ENCODE results near the gene TPPP2. TPM values are rescaled to one million over a fixed set of nuclear protein-coding genes. Genes with fewer than 3 reads are reported as not detected.
"Not testable (repeated sequence)": the region's sequence is repeated elsewhere in the genome, so short reads cannot be mapped to it uniquely, and the experiment has no call there.

The TPPP2 gene
- 0.47 to 0.58 TPM in 2 of 3 replicates, not detected in the other for total RNA-seq

DNA sequence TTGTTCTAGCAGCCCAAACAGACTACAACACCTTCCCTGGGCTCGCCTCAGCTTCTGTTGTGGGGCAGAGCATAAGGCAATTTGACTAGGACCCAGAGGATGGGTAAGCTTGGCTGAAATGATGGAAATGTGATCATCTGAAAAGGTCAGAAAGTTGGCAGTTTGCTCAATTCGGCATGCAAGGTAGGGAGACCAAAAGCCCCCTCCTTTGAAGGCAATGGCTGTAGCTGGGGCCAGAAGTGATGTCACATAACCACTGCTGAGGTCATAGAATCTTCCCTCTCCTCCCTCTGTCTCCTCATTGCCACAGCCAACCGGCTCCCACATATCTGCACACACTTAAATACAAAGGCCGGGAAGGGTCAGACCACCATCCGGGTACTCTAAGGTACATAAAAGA, at the start of gene TPPP2:
Gene TPPP2, plus strand, starts transcription at position 301 of the 400 bp plus-strand sequence. CDS start 365 bp downstream, outside the sequence.
- no peaks in the 10 kb centered on the region for H3K27me3 Mint-ChIP-seq (ENCODE audit: low read depth)
- no peak within 1 kb of the TSS for H3K27ac Mint-ChIP-seq
- H3K4me1 Mint-ChIP-seq, result peaks cover 20% of the 10 kb centered on the region
- H3K36me3 Mint-ChIP-seq, result no peaks in the 10 kb centered on the region
- no peak for DNase-seq (ENCODE audit: low spot score in 2 of 2, unreplicated experiment in 2 of 2)
- H3K9me3 Mint-ChIP-seq, result peaks cover 5% of the 10 kb centered on the region
- H3K4me3 Mint-ChIP-seq, result no peak within 1 kb of the TSS
- TF ChIP-seq, protein P1, sequence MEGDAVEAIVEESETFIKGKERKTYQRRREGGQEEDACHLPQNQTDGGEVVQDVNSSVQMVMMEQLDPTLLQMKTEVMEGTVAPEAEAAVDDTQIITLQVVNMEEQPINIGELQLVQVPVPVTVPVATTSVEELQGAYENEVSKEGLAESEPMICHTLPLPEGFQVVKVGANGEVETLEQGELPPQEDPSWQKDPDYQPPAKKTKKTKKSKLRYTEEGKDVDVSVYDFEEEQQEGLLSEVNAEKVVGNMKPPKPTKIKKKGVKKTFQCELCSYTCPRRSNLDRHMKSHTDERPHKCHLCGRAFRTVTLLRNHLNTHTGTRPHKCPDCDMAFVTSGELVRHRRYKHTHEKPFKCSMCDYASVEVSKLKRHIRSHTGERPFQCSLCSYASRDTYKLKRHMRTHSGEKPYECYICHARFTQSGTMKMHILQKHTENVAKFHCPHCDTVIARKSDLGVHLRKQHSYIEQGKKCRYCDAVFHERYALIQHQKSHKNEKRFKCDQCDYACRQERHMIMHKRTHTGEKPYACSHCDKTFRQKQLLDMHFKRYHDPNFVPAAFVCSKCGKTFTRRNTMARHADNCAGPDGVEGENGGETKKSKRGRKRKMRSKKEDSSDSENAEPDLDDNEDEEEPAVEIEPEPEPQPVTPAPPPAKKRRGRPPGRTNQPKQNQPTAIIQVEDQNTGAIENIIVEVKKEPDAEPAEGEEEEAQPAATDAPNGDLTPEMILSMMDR (IDR thresholded peaks at IDR 0.05; ENCODE audit: unreplicated experiment), result no peak

DNA sequence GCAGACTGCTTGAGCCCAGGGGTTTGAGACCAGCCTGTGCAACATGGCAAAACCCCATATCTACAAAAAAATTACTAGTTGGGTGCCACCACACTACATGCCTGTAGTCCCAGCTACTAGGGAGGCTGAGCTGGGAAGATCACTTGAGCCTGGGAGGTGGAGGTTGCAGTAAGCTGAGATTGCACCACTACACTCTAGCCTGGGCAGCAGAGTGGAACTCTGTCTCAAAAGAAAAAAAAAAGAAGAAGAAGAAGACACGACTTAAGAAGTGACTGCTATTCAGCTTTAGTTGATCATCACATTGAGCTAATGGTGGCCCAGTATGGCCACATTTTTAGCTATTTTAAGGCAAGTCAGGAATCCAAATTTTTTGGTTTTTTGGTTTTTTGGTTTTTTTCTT, 49.1 kb upstream of the TPPP2 start:
- Mint-ChIP-seq H3K4me3 (no peak overlapping the region), H3K9me3 (no peaks in the 10 kb centered on the region), H3K36me3 (no peaks in the 10 kb centered on the region), H3K27ac (no peak overlapping the region), H3K4me1 (no peaks in the 10 kb centered on the region), H3K27me3 (ENCODE audit: low read depth) (no peaks in the 10 kb centered on the region)
- TF ChIP-seq, protein P1 (IDR thresholded peaks at IDR 0.05; ENCODE audit: unreplicated experiment), result no peak
- DNase-seq (ENCODE audit: low spot score in 2 of 2, unreplicated experiment in 2 of 2), result no peak

DNA sequence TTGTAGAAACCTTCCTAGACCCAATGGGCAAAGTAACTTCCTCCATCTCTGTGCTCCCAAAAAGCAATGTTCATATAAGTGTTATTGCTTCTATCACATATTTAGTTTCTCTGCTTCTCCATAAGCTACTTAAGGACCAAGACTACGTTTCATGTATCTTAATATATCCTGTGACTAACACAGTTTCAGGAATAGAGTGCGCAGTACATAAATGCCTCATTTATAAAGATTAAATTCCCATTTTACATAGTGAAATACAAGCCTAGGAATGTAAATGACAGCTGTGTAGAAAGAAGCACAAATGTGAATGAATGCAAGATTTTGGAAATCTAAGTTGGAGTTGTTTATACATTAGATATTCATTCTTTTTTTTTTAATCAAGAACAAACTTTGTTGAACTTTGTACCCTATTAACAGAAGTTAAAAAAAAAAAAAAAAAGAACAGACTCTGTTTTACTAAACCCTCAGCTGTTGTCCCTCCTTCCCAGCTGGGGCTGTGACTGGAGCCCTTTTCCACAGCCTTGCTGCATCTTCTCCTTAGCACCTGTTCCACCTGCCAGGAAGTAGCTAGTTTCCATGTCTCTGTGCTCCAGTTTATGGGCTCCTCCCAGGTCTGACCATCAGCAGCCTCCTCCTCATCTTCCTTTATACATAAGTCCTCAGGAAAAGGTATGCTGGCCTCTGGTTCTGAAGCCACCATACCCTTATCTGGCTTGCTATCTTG, 47.2 kb upstream of the TPPP2 start:
- no peaks in the 10 kb centered on the region for H3K4me1 Mint-ChIP-seq
- no peak overlapping the region for H3K27ac Mint-ChIP-seq
- no peak overlapping the region for H3K4me3 Mint-ChIP-seq
- no peak for DNase-seq (ENCODE audit: low spot score in 2 of 2, unreplicated experiment in 2 of 2)
- TF ChIP-seq, protein P1 (IDR thresholded peaks at IDR 0.05; ENCODE audit: unreplicated experiment), result no peak
- H3K9me3 Mint-ChIP-seq, result no peaks in the 10 kb centered on the region
- no peaks in the 10 kb centered on the region for H3K27me3 Mint-ChIP-seq (ENCODE audit: low read depth)
- no peaks in the 10 kb centered on the region for H3K36me3 Mint-ChIP-seq

DNA sequence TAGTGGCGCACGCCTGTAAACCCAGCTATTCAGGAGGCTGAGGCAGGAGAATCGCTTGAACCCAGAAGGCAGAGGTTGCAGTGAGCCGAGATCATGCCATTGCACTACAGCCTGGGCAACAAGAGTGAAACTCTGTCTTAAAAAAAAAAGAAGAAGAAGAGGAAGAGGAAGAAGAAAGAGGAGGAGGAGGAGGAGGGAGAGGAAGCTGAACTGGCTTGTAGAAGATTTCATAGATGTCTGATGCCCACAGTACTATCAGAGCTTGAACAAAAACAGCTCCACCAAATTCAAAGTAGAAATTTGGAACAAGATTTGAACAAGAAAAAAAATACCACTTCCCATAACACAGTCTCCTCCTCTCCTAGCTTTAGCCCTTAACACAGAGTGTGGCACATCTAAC, 44.4 kb upstream of the TPPP2 start:
- H3K4me3 Mint-ChIP-seq; DNase-seq (ENCODE audit: low spot score in 2 of 2, unreplicated experiment in 2 of 2): not testable (repeated sequence)
- peaks cover 13% of the 10 kb centered on the region for H3K4me1 Mint-ChIP-seq

DNA sequence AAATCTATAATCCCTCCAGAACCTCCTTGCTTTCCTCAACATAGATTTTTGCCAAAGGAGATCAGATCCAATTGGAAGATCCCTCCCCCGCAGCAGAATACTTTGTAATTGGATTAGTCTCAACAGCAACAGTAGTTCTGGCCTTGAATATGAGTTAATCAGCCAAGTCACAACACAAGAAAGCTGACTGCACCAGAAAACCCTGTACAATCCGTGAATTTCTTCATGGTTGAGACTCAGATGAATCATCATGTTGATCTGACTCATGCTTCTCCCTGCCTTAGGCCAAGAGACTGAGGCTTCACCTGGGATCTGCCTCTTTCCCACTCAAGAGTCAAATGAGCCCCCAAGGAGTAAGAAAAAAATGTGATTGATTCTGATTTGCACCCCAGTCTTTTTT, 43.2 kb upstream of the TPPP2 start:
- Mint-ChIP-seq H3K27me3 (ENCODE audit: low read depth) (no peaks in the 10 kb centered on the region), H3K4me1 (peaks cover 18% of the 10 kb centered on the region), H3K36me3 (peaks cover 4% of the 10 kb centered on the region), H3K27ac (no peak overlapping the region), H3K4me3 (no peak overlapping the region), H3K9me3 (no peaks in the 10 kb centered on the region)
- TF ChIP-seq, protein P1 (IDR thresholded peaks at IDR 0.05; ENCODE audit: unreplicated experiment), result no peak
- DNase-seq (ENCODE audit: low spot score in 2 of 2, unreplicated experiment in 2 of 2), result no peak

More for the DNA sequence above, 44.4 kb upstream of the TPPP2 start:
- not testable (repeated sequence) for H3K36me3 Mint-ChIP-seq; H3K9me3 Mint-ChIP-seq; H3K27ac Mint-ChIP-seq; H3K27me3 Mint-ChIP-seq (ENCODE audit: low read depth)

DNA sequence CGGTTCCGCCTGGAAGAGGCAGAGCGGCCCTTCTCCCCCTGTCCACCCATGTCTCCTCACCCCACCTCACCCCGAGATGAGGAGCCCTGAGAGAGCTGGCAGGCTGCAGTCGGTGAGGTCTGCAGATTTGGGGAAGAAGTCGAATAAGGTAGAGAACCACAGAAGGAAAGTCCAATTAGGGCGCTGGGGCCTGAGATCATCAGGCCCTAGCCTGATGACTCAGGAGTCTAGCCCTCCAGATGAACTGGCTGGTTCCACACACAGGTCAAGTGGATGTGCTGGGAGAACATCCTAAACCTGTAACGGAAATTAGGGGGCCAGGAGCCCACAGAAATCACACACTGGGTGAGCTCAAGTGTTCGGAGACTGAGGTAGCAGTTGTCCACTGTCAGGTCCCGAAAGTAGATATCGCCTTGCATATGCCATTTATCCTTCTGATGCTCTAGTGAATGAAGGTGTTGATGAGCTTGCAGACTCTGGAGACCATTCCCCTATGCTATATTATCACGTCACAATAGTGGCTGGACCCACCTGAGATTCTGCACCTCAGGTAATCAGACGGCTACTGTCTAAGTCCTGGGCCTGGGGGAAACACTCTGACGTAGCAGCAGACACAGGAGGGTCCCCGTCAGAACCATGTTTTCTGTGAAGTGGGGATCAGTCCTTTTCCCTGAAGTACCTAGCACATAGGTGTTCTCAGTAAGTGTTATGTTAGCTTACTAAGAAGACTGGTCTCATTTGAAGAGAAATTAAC, 41.1 kb upstream of the TPPP2 start:
- Mint-ChIP-seq H3K27me3 (ENCODE audit: low read depth) (no peaks in the 10 kb centered on the region), H3K4me3 (peak overlapping the region; percentile 30), H3K4me1 (peaks cover 20% of the 10 kb centered on the region), H3K36me3 (peaks cover 12% of the 10 kb centered on the region), H3K27ac (peak overlapping the region; percentile 85), H3K9me3 (no peaks in the 10 kb centered on the region)
- TF ChIP-seq, protein P1 (IDR thresholded peaks at IDR 0.05; ENCODE audit: unreplicated experiment), result no peak
- no peak for DNase-seq (ENCODE audit: low spot score in 2 of 2, unreplicated experiment in 2 of 2)

All from mesothelial cell of epicardium (in vitro differentiated cells).